Measurements from ENCODE around the gene RASAL2.

- TF ChIP-seq CTCF (IDR thresholded peaks at IDR 0.05) (no peak), POLR2A (IDR thresholded peaks at IDR 0.05) (no peak)
Observed at GRCh38 chr1:178237121-178237520, 143.2 kb downstream of the RASAL2 start.
